Spleen (tissue), 11 donors: ENCODE results near the gene EFEMP2. TPM values are rescaled to one million over a fixed set of nuclear protein-coding genes. Genes with fewer than 3 reads are reported as not detected.

Experiments
- DNase-seq: peaks from one replicate; pipeline ENCODE4 v3.0.0-alpha.2; 2020
- H3K27ac ChIP-seq, 8 donors: fragments of 200-600 bp; sonication (generic) in 7 of 8; 1 replicate in 4 of 8; 2 replicates in 4 of 8; pipeline versions ENCODE4 v1.5.0 to v1.8.0; 2016 to 2021; ENCODE audit warnings: inconsistent platforms in 4 of 8, mild to moderate bottlenecking in 4 of 8, moderate library complexity in 1 of 8
- H3K27me3 ChIP-seq, 7 donors: fragments of 200-600 bp; sonication (generic) in 6 of 7; replicated peaks in 1 of 7; 1 replicate in 4 of 7; 2 replicates in 3 of 7; pipeline versions ENCODE4 v1.5.0 to v1.8.0; 2016 to 2021; ENCODE audit warnings: inconsistent platforms in 3 of 7, mild to moderate bottlenecking in 1 of 7
- H3K36me3 ChIP-seq, 6 donors: fragments of 200-600 bp; sonication (generic) in 5 of 6; 1 replicate in 4 of 6; 2 replicates in 2 of 6; pipeline versions ENCODE4 v1.5.0 to v1.8.0; 2016 to 2021; ENCODE audit warnings: inconsistent platforms in 2 of 6
- H3K4me1 ChIP-seq, 6 donors: fragments of 200-600 bp; sonication (generic) in 5 of 6; 1 replicate in 3 of 6; 2 replicates in 3 of 6; pipeline versions ENCODE4 v1.5.0 to v1.8.0; 2016 to 2021; ENCODE audit warnings: inconsistent platforms in 3 of 6
- H3K4me3 ChIP-seq, 8 donors: fragments of 200-600 bp; sonication (generic) in 7 of 8; 1 replicate in 4 of 8; 2 replicates in 4 of 8; pipeline versions ENCODE4 v1.5.0 to v1.8.0; 2016 to 2021; ENCODE audit warnings: inconsistent platforms in 4 of 8, mild to moderate bottlenecking in 4 of 8, moderate library complexity in 2 of 8
- H3K9me3 ChIP-seq, 8 donors: fragments of 200-600 bp; sonication (generic) in 7 of 8; 1 replicate in 4 of 8; 2 replicates in 4 of 8; pipeline versions ENCODE4 v1.5.0 to v1.8.0; 2016 to 2021; ENCODE audit warnings: inconsistent platforms in 4 of 8
- CTCF ChIP-seq, 11 experiments: fragments of 200-600 bp in 7 of 11; fragments of 450-650 bp in 4 of 11; sonication (generic) in 4 of 11; IDR thresholded peaks in 8 of 11; conservative IDR thresholded peaks in 3 of 11; 1 replicate in 7 of 11; 2 replicates in 4 of 11; pipeline versions ENCODE4 v1.4.0 to v1.8.0; 2016 to 2021; ENCODE audit warnings: antibody characterized with exemption in 11 of 11, inconsistent platforms in 4 of 11, mild to moderate bottlenecking in 1 of 11
- POLR2A ChIP-seq, 3 donors: fragments of 450-650 bp; IDR thresholded peaks; one replicate each; pipeline ENCODE4 v1.5.1; 2017; ENCODE audit warnings: antibody characterized with exemption in 3 of 3, mild to moderate bottlenecking in 1 of 3
- POLR2AphosphoS5 ChIP-seq, 3 donors: sonication (generic); formaldehyde crosslinking; IDR thresholded peaks; one replicate each; pipeline ENCODE4 v1.5.1; 2017; ENCODE audit warnings: antibody characterized with exemption in 3 of 3
- WGBS, 5 donors: extraction: QIAGEN DNeasy Blood & Tissue Kit in 3 of 5; methylation state at CpG; one replicate each; pipeline versions ENCODE4 v1.1.5 to v1.1.7; 2013 to 2018; 5-methylcytosine and 5-hydroxymethylcytosine counted together
- intact Hi-C: fragments of 100-400 bp; cut with DNase I; formaldehyde crosslinking; loops from one replicate; pipeline ENCODE4 v1.15.0; 2023; ENCODE audit warnings: low total_unique reads
- polyA plus RNA-seq, 3 donors: library from polyadenylated mRNA; stranded (reverse); fragments of 200-250 nt; gene quantifications; one replicate each; pipeline ENCODE4 v1.2.1, GENCODE V29; 2013
- total RNA-seq, 7 donors: library from RNA; depleted of rRNA in 3 of 7; stranded (reverse); fragments of >200 nt in 3 of 7; fragmentation: NEBNext Ultra II Directional in 4 of 7; extraction: Animal tissue kit (Norgen Biotek cat#: 25700) in 4 of 7; gene quantifications; one replicate each; pipeline versions ENCODE4 v1.1.0 to v1.2.1, GENCODE V29; 2016 to 2021
- donor health status: healthy with polysubstance abuse.
- donor health status: DM: no; HTN: no; CAD: no; lungs with moderate emphysema.
- donor health status: DM: no; HTN: no; CAD: no.
- donor health status: Bipolar disorder and iron deficiency.
- donor health status: healthy.
- donor health status: DM: no; HTN: no; CAD: no.
- donor health status: DM: yes; HTN: yes; CAD: no.

EFEMP2 gene
- total and polyA plus RNA-seq, 10 donors, result 21.0 to 53.5 (median 38.2) TPM

- Histone ChIP-seq H3K9me3 (no peaks in the 10 kb centered on the region), H3K4me3 (no peak overlapping the region), H3K27me3 (peaks cover 0 to 8% (median 0%) of the 10 kb centered on the region in 7 donors), H3K4me1 (peaks cover 4 to 17% (median 13%) of the 10 kb centered on the region in 6 donors), H3K36me3 (no peaks in the 10 kb centered on the region), H3K27ac (no peak overlapping the region)
- 76 to 82% (median 78%) methylated on average over 4 of the region's 4 CpGs for WGBS, 5 donors
- intact Hi-C loops, result no loop called here
- no peak for DNase-seq
- TF ChIP-seq POLR2AphosphoS5 (IDR thresholded peaks at IDR 0.05) (no peak), CTCF (IDR thresholded peaks at IDR 0.05 in 8 of 11, conservative IDR thresholded peaks at IDR 0.05 in 3 of 11) (no peak), POLR2A (IDR thresholded peaks at IDR 0.05) (no peak)
These were observed 43.1 kb downstream of the EFEMP2 start for GRCh38 chr11:65829459-65829858.

- Histone ChIP-seq H3K27ac (no peak overlapping the region), H3K9me3 (no peaks in the 10 kb centered on the region), H3K27me3 (no peaks in the 10 kb centered on the region), H3K4me1 (no peaks in the 10 kb centered on the region), H3K4me3 (no peak overlapping the region), H3K36me3 (no peaks in the 10 kb centered on the region)
- WGBS, 5 donors, result 81 to 93% (median 89%) methylated on average over 8 of the region's 8 CpGs
- no peak for DNase-seq
- TF ChIP-seq POLR2AphosphoS5 (IDR thresholded peaks at IDR 0.05) (no peak), CTCF (IDR thresholded peaks at IDR 0.05 in 8 of 11, conservative IDR thresholded peaks at IDR 0.05 in 3 of 11) (no peak), POLR2A (IDR thresholded peaks at IDR 0.05) (no peak)
- intact Hi-C loops, result no loop called here
These were observed 45.4 kb downstream of the EFEMP2 start for GRCh38 chr11:65826984-65827735.

GRCh38 chr11:65822776-65823528 is 49.6 kb downstream of the EFEMP2 start:
- no peaks in the 10 kb centered on the region for H3K27me3 ChIP-seq
- WGBS, 5 donors, result 74 to 88% (median 83%) methylated on average over 15 of the region's 15 CpGs
- no peak for DNase-seq
- no peak overlapping the region for H3K4me3 ChIP-seq
- TF ChIP-seq POLR2A (IDR thresholded peaks at IDR 0.05) (no peak), POLR2AphosphoS5 (IDR thresholded peaks at IDR 0.05) (no peak)
- no peaks in the 10 kb centered on the region for H3K9me3 ChIP-seq
- intact Hi-C loops, result no loop called here
- no peaks in the 10 kb centered on the region for H3K36me3 ChIP-seq
- no peak overlapping the region for H3K27ac ChIP-seq
- H3K4me1 ChIP-seq, result peaks cover 0 to 12% (median 5%) of the 10 kb centered on the region in 6 donors

GRCh38 chr11:65821107-65821506 is 51.5 kb downstream of the EFEMP2 start:
- WGBS, 5 donors, result 40 to 70% (median 54%) methylated on average over 8 of the region's 8 CpGs
- no peaks in the 10 kb centered on the region for H3K36me3 ChIP-seq

More at GRCh38 chr11:65821107-65821506, 51.5 kb downstream of the EFEMP2 start:
- H3K27ac ChIP-seq, result no peak overlapping the region
- no peak for TF ChIP-seq POLR2AphosphoS5 (IDR thresholded peaks at IDR 0.05)
- no peak for TF ChIP-seq POLR2A (IDR thresholded peaks at IDR 0.05)
- TF ChIP-seq CTCF (IDR thresholded peaks at IDR 0.05 in 8 of 11, conservative IDR thresholded peaks at IDR 0.05 in 3 of 11), result no peak
- peaks cover 4 to 29% (median 21%) of the 10 kb centered on the region in 6 donors for H3K4me1 ChIP-seq
- DNase-seq, result no peak
- intact Hi-C loops, result no loop called here
- H3K9me3 ChIP-seq, result no peaks in the 10 kb centered on the region
- no peak overlapping the region for H3K4me3 ChIP-seq
- H3K27me3 ChIP-seq, result no peaks in the 10 kb centered on the region
